Immature natural killer cell (primary cell): Measurements from ENCODE around the gene RRP12. TPM values are rescaled to one million over a fixed set of nuclear protein-coding genes. Genes with fewer than 3 reads are reported as not detected.
A peak's percentile ranks its signal among the peaks of the same experiment; 100 is the strongest.

ENCODE experiments used
- DNase-seq, 3 donors: peaks; one replicate each; pipeline ENCODE4 v3.0.0; 2022; ENCODE audit warnings: mixed read lengths in 1 of 3
- H3K27ac Mint-ChIP-seq, 6 donors: one replicate each; pipeline ENCODE4 v1.8.0; 2020; ENCODE audit warnings: mixed read lengths in 6 of 6, mild to moderate bottlenecking in 5 of 6, inconsistent platforms in 4 of 6, moderate library complexity in 3 of 6
- H3K27me3 Mint-ChIP-seq, 3 donors: one replicate each; pipeline ENCODE4 v1.8.0; 2020 to 2021; ENCODE audit warnings: low read depth in 3 of 3, mild to moderate bottlenecking in 3 of 3, mixed read lengths in 3 of 3, moderate library complexity in 3 of 3, inconsistent platforms in 1 of 3
- H3K36me3 Mint-ChIP-seq, 3 donors: one replicate each; pipeline ENCODE4 v1.8.0; 2020; ENCODE audit warnings: mixed read lengths in 3 of 3, inconsistent platforms in 2 of 3, mild to moderate bottlenecking in 2 of 3
- H3K4me1 Mint-ChIP-seq, 2 donors: one replicate each; pipeline ENCODE4 v1.8.0; 2020; ENCODE audit warnings: inconsistent platforms in 2 of 2, mild to moderate bottlenecking in 2 of 2, mixed read lengths in 2 of 2, moderate library complexity in 1 of 2
- H3K4me3 Mint-ChIP-seq, 5 donors: one replicate each; pipeline ENCODE4 v1.8.0; 2020; ENCODE audit warnings: mild to moderate bottlenecking in 5 of 5, mixed read lengths in 5 of 5, inconsistent platforms in 3 of 5, moderate library complexity in 3 of 5
- H3K9me3 Mint-ChIP-seq, 6 donors: one replicate each; pipeline ENCODE4 v1.8.0; 2020; ENCODE audit warnings: mild to moderate bottlenecking in 6 of 6, mixed read lengths in 6 of 6, inconsistent platforms in 4 of 6, moderate library complexity in 3 of 6
- polyA plus RNA-seq, 3 donors: library from polyadenylated mRNA; unstranded; fragments of 300-500 nt; fragmentation: Illumina TruSeq; gene quantifications; one replicate each; pipeline ENCODE4 v1.2.3, GENCODE V29; 2021

RRP12 gene, protein sequence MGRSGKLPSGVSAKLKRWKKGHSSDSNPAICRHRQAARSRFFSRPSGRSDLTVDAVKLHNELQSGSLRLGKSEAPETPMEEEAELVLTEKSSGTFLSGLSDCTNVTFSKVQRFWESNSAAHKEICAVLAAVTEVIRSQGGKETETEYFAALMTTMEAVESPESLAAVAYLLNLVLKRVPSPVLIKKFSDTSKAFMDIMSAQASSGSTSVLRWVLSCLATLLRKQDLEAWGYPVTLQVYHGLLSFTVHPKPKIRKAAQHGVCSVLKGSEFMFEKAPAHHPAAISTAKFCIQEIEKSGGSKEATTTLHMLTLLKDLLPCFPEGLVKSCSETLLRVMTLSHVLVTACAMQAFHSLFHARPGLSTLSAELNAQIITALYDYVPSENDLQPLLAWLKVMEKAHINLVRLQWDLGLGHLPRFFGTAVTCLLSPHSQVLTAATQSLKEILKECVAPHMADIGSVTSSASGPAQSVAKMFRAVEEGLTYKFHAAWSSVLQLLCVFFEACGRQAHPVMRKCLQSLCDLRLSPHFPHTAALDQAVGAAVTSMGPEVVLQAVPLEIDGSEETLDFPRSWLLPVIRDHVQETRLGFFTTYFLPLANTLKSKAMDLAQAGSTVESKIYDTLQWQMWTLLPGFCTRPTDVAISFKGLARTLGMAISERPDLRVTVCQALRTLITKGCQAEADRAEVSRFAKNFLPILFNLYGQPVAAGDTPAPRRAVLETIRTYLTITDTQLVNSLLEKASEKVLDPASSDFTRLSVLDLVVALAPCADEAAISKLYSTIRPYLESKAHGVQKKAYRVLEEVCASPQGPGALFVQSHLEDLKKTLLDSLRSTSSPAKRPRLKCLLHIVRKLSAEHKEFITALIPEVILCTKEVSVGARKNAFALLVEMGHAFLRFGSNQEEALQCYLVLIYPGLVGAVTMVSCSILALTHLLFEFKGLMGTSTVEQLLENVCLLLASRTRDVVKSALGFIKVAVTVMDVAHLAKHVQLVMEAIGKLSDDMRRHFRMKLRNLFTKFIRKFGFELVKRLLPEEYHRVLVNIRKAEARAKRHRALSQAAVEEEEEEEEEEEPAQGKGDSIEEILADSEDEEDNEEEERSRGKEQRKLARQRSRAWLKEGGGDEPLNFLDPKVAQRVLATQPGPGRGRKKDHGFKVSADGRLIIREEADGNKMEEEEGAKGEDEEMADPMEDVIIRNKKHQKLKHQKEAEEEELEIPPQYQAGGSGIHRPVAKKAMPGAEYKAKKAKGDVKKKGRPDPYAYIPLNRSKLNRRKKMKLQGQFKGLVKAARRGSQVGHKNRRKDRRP (N-terminal part only)
- 1 to 10 TPM; 4.6 to 8.5 (median 7.0) TPM for polyA plus RNA-seq

GRCh38 chr10:97400665-97401454, at the start of gene RRP12:
Gene RRP12, minus strand, starts transcription at chr10:97401340. Its CDS starts 109 bp downstream, at chr10:97401231.
- peak; percentile 93 to 95 (median 95) for DNase-seq
- H3K27ac Mint-ChIP-seq, result peak within 1 kb of the TSS; percentile 91 to 97 (median 96)
- peaks cover 3 to 10% (median 5%) of the 10 kb centered on the region in 3 donors for H3K27me3 Mint-ChIP-seq
- peaks cover 4 to 6% (median 6%) of the 10 kb centered on the region in 3 donors for H3K36me3 Mint-ChIP-seq
- H3K4me3 Mint-ChIP-seq, result peak within 1 kb of the TSS; percentile 95 to 97 (median 95)
- no peaks in the 10 kb centered on the region for H3K9me3 Mint-ChIP-seq
- H3K4me1 Mint-ChIP-seq, result peaks cover 18% of the 10 kb centered on the region in 2 donors

DNA sequence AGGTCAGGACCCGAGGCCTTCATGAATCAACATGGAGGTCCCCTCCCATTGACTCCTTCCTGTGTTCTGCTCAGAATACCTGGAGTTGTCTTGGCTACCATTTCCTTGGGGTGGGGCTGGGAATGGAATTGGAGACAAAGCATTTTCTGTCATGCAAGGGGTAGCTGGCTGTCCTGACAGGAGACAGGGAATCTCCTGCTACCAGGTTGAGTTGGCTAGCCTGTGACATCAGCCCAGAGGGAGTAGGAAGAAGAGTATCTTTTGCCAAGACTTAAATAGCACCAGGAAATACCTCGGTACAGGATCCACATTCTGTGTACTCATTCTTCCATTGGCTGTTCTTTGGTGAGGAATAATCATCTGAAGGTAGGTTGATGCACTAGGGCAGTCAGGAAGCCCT, 49.7 kb upstream of the RRP12 start:
- Mint-ChIP-seq H3K27me3 (peaks cover 0 to 4% (median 2%) of the 10 kb centered on the region in 3 donors), H3K4me1 (peaks cover 20 to 41% of the 10 kb centered on the region in 2 donors), H3K36me3 (no peaks in the 10 kb centered on the region), H3K27ac (no peak overlapping the region), H3K9me3 (peaks cover 0 to 2% (median 0%) of the 10 kb centered on the region in 6 donors), H3K4me3 (no peak overlapping the region)
- DNase-seq, result no peak

GRCh38 chr10:97445722-97446639, 44.8 kb upstream of the RRP12 start, which contains the start of the genes EXOSC1 and ZDHHC16:
Gene EXOSC1, minus strand, starts transcription at chr10:97446006. Its CDS starts 21 bp downstream, at chr10:97445985.
Gene ZDHHC16, plus strand, starts transcription at chr10:97446175. Its CDS starts 5,501 bp downstream, at chr10:97451676.
- H3K9me3 Mint-ChIP-seq, result no peaks in the 10 kb centered on the region
- H3K36me3 Mint-ChIP-seq, result peaks cover 0 to 7% (median 3%) of the 10 kb centered on the region in 3 donors
- DNase-seq, result peak; percentile 86 to 88 (median 88)
- peaks cover 2 to 3% (median 2%) of the 10 kb centered on the region in 3 donors for H3K27me3 Mint-ChIP-seq
- H3K4me1 Mint-ChIP-seq, result peaks cover 40 to 61% of the 10 kb centered on the region in 2 donors
- peak within 1 kb of the TSS; percentile 68 to 97 (median 93) for H3K27ac Mint-ChIP-seq
- H3K4me3 Mint-ChIP-seq, result peak within 1 kb of the TSS; percentile 94 to 100 (median 99)

DNA sequence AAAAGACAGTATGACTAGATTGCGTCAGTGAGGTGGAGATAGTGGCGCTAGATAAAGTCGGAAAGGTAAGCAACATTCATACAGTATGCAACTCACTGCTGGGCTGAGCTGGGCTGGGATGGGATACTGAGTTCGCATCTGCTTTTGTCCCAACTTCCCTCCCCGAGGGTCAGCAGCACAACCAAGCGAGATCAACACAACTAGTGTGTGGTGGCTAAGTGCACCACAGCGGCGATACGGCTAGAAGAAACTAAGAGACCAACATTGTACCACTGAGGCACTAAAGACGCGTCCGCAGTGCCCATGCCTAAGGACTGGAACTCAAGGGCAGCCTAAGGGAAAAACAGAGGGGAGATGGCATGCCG, 44.2 kb upstream of the RRP12 start:
- H3K4me1 Mint-ChIP-seq, result peaks cover 40 to 54% of the 10 kb centered on the region in 2 donors
- H3K36me3 Mint-ChIP-seq, result peaks cover 0 to 11% (median 3%) of the 10 kb centered on the region in 3 donors
- peak overlapping the region; percentile 68 to 97 (median 93) for H3K27ac Mint-ChIP-seq
- H3K27me3 Mint-ChIP-seq, result peaks cover 2 to 3% (median 2%) of the 10 kb centered on the region in 3 donors
- H3K4me3 Mint-ChIP-seq, result peak overlapping the region; percentile 94 to 100 (median 99)
- H3K9me3 Mint-ChIP-seq, result no peaks in the 10 kb centered on the region
- DNase-seq, result no peak

DNA sequence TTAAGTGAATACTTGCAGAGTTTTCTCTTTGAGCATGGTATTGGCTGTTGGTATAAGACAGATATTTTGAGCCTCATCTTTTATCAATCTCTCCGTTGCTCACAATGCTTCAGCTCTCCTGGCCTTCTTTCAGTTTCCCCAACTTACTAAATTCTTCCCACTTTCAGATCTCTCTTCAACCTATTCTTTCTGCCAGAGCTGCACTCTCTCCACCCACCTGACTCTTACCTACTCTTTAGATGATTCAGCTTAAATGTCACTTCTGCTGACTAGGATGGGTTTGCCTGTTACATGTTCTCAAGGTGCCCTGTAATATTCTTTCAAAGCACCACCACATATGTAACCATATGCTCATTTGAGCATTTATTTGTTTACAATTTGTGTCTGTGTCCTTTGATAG, 43.1 kb upstream of the RRP12 start:
- Mint-ChIP-seq H3K36me3 (peaks cover 0 to 16% (median 7%) of the 10 kb centered on the region in 3 donors), H3K4me1 (peaks cover 40 to 53% of the 10 kb centered on the region in 2 donors), H3K27me3 (peaks cover 2 to 3% (median 2%) of the 10 kb centered on the region in 3 donors), H3K4me3 (peak overlapping the region in 4 of 5 donors; percentile 99 to 100 (median 100)), H3K9me3 (no peaks in the 10 kb centered on the region), H3K27ac (peak overlapping the region in 4 of 6 donors; percentile 5 to 94 (median 66))
- DNase-seq, result no peak

- no peaks in the 10 kb centered on the region for H3K9me3 Mint-ChIP-seq
- DNase-seq, result no peak
- H3K4me1 Mint-ChIP-seq, result peaks cover 32 to 34% of the 10 kb centered on the region in 2 donors
- peaks cover 0 to 19% (median 11%) of the 10 kb centered on the region in 3 donors for H3K36me3 Mint-ChIP-seq
- no peak overlapping the region for H3K4me3 Mint-ChIP-seq
- no peak overlapping the region for H3K27ac Mint-ChIP-seq
- H3K27me3 Mint-ChIP-seq, result peaks cover 2 to 3% (median 2%) of the 10 kb centered on the region in 3 donors
These were observed 41.1 kb upstream of the RRP12 start for GRCh38 chr10:97442277-97442676.

DNA sequence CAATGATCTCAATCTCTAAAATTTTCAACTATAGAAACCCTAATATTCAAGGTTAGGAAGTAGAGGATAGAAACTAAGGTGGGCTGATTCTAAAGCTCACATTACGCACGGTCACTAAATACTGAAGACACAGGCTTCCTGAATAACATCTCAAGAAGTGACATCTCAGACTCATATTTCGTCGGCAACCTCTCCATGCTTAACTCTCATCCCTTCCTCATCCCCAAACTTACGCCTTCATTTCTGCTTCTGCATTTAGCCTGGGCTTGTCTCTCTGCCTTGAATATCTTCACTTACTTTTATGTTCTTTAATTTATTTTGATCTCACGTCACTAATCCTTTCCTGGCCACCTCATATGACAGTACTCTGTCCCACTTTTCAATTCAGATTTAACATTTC, 34.1 kb upstream of the RRP12 start:
- no peaks in the 10 kb centered on the region for H3K9me3 Mint-ChIP-seq
- H3K4me3 Mint-ChIP-seq, result no peak overlapping the region
- no peak for DNase-seq
- H3K36me3 Mint-ChIP-seq, result peaks cover 4 to 26% (median 16%) of the 10 kb centered on the region in 3 donors
- H3K27ac Mint-ChIP-seq, result peak overlapping the region in 4 of 6 donors; percentile 11 to 69 (median 57)
- H3K27me3 Mint-ChIP-seq, result no peaks in the 10 kb centered on the region
- H3K4me1 Mint-ChIP-seq, result no peaks in the 10 kb centered on the region

DNA sequence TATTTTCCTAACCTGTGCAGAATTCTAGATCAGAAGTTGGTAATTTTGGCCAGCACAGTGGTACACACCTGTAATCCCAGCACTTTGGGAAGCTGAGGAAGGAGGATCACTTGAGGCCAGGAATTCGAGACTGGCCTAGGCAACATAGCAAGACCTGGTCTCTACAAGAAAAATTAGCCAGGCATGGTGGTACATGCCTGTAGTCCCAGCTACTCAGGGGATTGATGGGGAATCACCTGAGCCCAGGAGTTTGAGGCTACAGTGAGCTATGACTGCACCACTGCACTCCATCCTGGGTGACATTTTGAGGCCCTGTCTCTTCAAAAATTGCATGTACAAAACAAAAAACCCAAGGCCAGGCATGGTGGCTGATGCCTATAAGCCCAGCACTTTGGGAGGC, 33.4 kb upstream of the RRP12 start:
- H3K4me1 Mint-ChIP-seq, result no peaks in the 10 kb centered on the region
- H3K27me3 Mint-ChIP-seq, result no peaks in the 10 kb centered on the region
- no peaks in the 10 kb centered on the region for H3K9me3 Mint-ChIP-seq
- peak overlapping the region in 1 of 6 donors; percentile 62 for H3K27ac Mint-ChIP-seq
- DNase-seq, result no peak
- no peak overlapping the region for H3K4me3 Mint-ChIP-seq
- H3K36me3 Mint-ChIP-seq, result peaks cover 4 to 23% (median 13%) of the 10 kb centered on the region in 3 donors

DNA sequence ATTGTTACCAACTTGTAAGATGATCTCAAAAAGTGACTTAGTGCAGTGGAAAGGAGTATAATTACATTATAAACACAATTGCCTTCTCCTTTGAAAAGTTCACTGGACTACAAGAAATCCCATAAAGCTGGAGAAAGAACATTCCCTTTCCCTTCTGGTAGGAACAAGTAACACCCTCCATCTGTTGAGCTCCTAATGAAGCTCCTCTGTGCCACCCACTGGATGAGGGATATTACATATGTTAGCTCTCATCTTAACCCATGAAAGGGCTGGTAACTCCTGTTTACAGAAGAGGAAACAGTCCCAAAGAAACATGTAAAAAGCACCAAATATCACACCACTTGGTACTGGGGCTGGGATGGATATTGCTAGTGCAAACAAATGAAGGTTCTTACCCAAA, 32.9 kb upstream of the RRP12 start:
- peaks cover 4 to 22% (median 10%) of the 10 kb centered on the region in 3 donors for H3K36me3 Mint-ChIP-seq
- H3K4me3 Mint-ChIP-seq, result no peak overlapping the region
- no peaks in the 10 kb centered on the region for H3K9me3 Mint-ChIP-seq
- no peaks in the 10 kb centered on the region for H3K27me3 Mint-ChIP-seq
- peaks cover 0 to 3% of the 10 kb centered on the region in 2 donors for H3K4me1 Mint-ChIP-seq
- H3K27ac Mint-ChIP-seq, result no peak overlapping the region
- no peak for DNase-seq

DNA sequence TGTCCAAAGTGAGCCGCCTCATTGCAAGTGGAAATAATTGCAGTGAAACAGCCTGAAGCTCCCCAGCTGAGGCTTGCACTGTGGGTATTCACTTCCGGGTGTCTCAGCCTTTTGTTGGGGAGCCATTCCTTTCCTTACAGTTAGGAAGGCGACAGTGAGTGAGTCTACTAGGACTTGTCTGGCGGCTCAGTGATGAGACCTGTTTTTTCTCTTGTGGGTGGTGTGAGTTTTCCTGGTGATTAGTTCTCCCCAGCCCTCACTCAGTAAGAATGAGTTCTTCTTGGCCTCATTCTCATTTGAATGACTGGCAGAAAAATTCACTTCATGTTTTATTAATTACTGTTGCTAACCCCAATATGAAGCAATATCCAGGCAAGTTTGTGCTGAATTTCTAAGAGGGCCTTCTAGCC, 27.4 kb upstream of the RRP12 start:
- Mint-ChIP-seq H3K27me3 (peaks cover 3 to 6% (median 5%) of the 10 kb centered on the region in 3 donors), H3K9me3 (no peaks in the 10 kb centered on the region), H3K4me1 (peaks cover 31 to 39% of the 10 kb centered on the region in 2 donors), H3K27ac (peak overlapping the region in 5 of 6 donors; percentile 58 to 85 (median 71)), H3K36me3 (peaks cover 0 to 10% (median 4%) of the 10 kb centered on the region in 3 donors), H3K4me3 (peak overlapping the region; percentile 9 to 80 (median 44))
- DNase-seq, result no peak

GRCh38 chr10:97427571-97428179, 26.5 kb upstream of the RRP12 start:
- Mint-ChIP-seq H3K4me3 (peak overlapping the region; percentile 88 to 95 (median 92)), H3K4me1 (peaks cover 33 to 39% of the 10 kb centered on the region in 2 donors), H3K9me3 (no peaks in the 10 kb centered on the region), H3K27me3 (peaks cover 3 to 6% (median 5%) of the 10 kb centered on the region in 3 donors), H3K36me3 (peaks cover 3 to 10% (median 4%) of the 10 kb centered on the region in 3 donors), H3K27ac (peak overlapping the region; percentile 66 to 95 (median 72))
- no peak for DNase-seq
